ENCODE results near the gene REEP1. TPM values are rescaled to one million over a fixed set of nuclear protein-coding genes. Genes with fewer than 3 reads are reported as not detected.

The REEP1 gene
- total and polyA plus RNA-seq, 2 of the 8 experiments (the other 6 are each of a cell fraction or from before 2014, with no cell fraction given), result 0.74 to 1.5 TPM

DNA sequence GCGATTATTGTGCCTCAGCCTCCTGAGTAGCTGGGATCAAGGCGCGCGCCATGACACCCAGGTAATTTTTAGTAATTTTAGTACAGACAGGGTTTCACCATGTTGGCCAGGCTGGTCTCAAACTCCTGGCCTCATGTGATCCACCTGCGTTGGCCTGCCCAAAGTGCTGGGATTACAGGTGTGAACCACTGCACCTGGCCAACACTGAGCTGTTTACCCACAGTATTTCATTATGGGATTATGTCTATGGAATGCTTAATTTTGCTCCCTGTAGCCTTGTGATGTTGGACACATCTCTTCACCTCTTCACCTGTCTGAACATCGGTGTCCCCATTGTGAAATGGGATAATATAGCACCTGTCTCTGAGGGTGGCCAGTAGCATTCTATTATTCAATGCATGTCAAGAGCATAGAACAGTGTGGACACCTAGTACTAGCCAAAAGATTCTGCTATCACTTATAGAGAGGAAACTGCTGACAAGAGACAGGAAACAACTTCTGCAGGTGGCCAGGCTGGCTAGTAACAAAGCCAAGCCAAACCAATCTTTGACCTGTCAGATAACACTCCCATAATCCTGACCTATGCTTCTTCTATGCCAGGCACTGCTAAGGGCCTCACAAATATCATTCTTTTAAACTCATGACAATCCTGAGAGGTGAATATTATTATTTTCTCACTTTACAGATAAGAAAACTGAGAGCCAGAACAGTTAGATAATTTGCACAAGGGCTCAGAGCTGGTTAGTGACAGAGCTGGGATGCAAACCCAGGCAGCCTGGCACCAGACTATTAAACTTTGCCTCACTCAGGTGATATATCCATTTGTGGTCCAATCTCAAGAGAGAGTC is 29.4 kb upstream of the REEP1 start (continued):
- TF ChIP-seq, protein P1, sequence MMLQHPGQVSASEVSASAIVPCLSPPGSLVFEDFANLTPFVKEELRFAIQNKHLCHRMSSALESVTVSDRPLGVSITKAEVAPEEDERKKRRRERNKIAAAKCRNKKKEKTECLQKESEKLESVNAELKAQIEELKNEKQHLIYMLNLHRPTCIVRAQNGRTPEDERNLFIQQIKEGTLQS (IDR thresholded peaks at IDR 0.05; ENCODE audit: insufficient read depth, low read depth, low read length), result no peak
- TF ChIP-seq TBP (IDR thresholded peaks at IDR 0.05; ENCODE audit: low read depth, low read length) (no peak), SP4 (IDR thresholded peaks at IDR 0.05; ENCODE audit: low read length) (no peak)

Data from H1 (cell line).